DND-41 (cell line): Measurements from ENCODE around the gene ZCCHC10.
A peak's percentile ranks its signal among the peaks of the same experiment; 100 is the strongest.
"Not testable (repeated sequence)": the region's sequence is repeated elsewhere in the genome, so short reads cannot be mapped to it uniquely, and the experiment has no call there.

Experiments used
- ATAC-seq: fragments of 200-7000 bp; cut with Tn5 transposase; 3 replicates; pipeline ENCODE4 v1.9.1; 2021; ENCODE audit warnings: low read depth; ENCODE audit not compliant: insufficient read depth
- DNase-seq: peaks from one replicate; pipeline ENCODE4 v3.0.0-alpha.2; 2020
- H2AFZ ChIP-seq: 2 replicates; pipeline ENCODE4 v1.6.0; 2012; ENCODE audit warnings: low read depth, low read length
- H3K27ac ChIP-seq: 2 replicates; pipeline ENCODE4 v1.5.1; 2012; ENCODE audit warnings: low read length, inconsistent platforms
- H3K27me3 ChIP-seq: fragments of 200-600 bp; sonication (generic); 2 replicates; pipeline ENCODE4 v1.6.0; 2012; ENCODE audit warnings: low read length, mild to moderate bottlenecking, inconsistent platforms; ENCODE audit not compliant: insufficient read depth, poor library complexity
- H3K36me3 ChIP-seq: 2 replicates; pipeline ENCODE4 v1.5.1; 2012; ENCODE audit warnings: low read length, inconsistent platforms; ENCODE audit not compliant: insufficient read depth
- H3K4me1 ChIP-seq: 2 replicates; pipeline ENCODE4 v1.5.1; 2012; ENCODE audit warnings: mild to moderate bottlenecking, low read length; ENCODE audit not compliant: insufficient read depth
- H3K4me2 ChIP-seq: 2 replicates; pipeline ENCODE4 v1.6.0; 2012; ENCODE audit warnings: mild to moderate bottlenecking, moderate library complexity, low read length, inconsistent platforms; ENCODE audit not compliant: insufficient read depth
- H3K4me3 ChIP-seq, 2 experiments: fragments of 200-600 bp in 1 of 2; shearing (Covaris generic) in 1 of 2; 2 replicates each; pipeline ENCODE4 v1.5.1; 2012 to 2016; ENCODE audit warnings: inconsistent platforms in 2 of 2, low read length in 2 of 2, mild to moderate bottlenecking in 2 of 2, low read depth in 1 of 2, moderate library complexity in 1 of 2
- H3K79me2 ChIP-seq: 2 replicates; pipeline ENCODE4 v1.6.0; 2012; ENCODE audit warnings: low read length, inconsistent platforms; ENCODE audit not compliant: insufficient read depth
- H3K9ac ChIP-seq: 2 replicates; pipeline ENCODE4 v1.6.0; 2012; ENCODE audit warnings: low read depth, mild to moderate bottlenecking, inconsistent platforms, low read length, moderate library complexity
- H3K9me3 ChIP-seq: 2 replicates; pipeline ENCODE4 v1.5.1; 2012; ENCODE audit warnings: low read length, moderate library complexity, mild to moderate bottlenecking, inconsistent platforms; ENCODE audit not compliant: insufficient read depth, severe bottlenecking
- H4K20me1 ChIP-seq: 2 replicates; pipeline ENCODE4 v1.6.0; 2012; ENCODE audit warnings: low read length; ENCODE audit not compliant: insufficient read depth
- CTCF ChIP-seq: IDR thresholded peaks from 2 replicates; pipeline ENCODE4 v1.5.1; 2012; ENCODE audit warnings: borderline replicate concordance, low read length, moderate library complexity, mild to moderate bottlenecking; ENCODE audit not compliant: poor library complexity, severe bottlenecking; ENCODE audit errors: extremely low read depth
- EZH2 ChIP-seq: IDR thresholded peaks from 3 replicates; pipeline ENCODE4 v1.6.1; 2012; ENCODE audit warnings: borderline replicate concordance, low read depth, mild to moderate bottlenecking, moderate library complexity, low read length, inconsistent platforms; ENCODE audit not compliant: severe bottlenecking

Gene ZCCHC10

GRCh38 chr5:132961887-132962286, 64.5 kb downstream of the ZCCHC10 start:
- no peak for TF ChIP-seq CTCF
- no peak for TF ChIP-seq EZH2
- Histone ChIP-seq H3K27ac (peak overlapping the region; percentile 76), H3K79me2 (peaks cover 65% of the 10 kb centered on the region), H3K9ac (peak overlapping the region; percentile 76), H3K4me2 (peak overlapping the region; percentile 87), H3K4me3 (peak overlapping the region; percentile 57 to 73), H4K20me1 (peaks cover 30% of the 10 kb centered on the region; the same call in 1 of the 2 replicates), H3K27me3 (no peaks in the 10 kb centered on the region), H3K36me3 (peaks cover 16% of the 10 kb centered on the region), H3K9me3 (no peaks in the 10 kb centered on the region), H2AFZ (0 out of 2 replicates have a peak overlapping the region, but pooled peaks have one; percentile 99), H3K4me1 (peaks cover 36% of the 10 kb centered on the region)
- DNase-seq (no peak), ATAC-seq (no peak)

- Histone ChIP-seq H4K20me1 (peaks cover 34% of the 10 kb centered on the region; the same call in 1 of the 2 replicates), H3K4me3 (peak overlapping the region; percentile 57 to 73; a peak in 3 of 4 replicates), H3K9ac (peak overlapping the region; percentile 76), H3K79me2 (peaks cover 71% of the 10 kb centered on the region), H3K4me1 (peaks cover 36% of the 10 kb centered on the region), H3K36me3 (peaks cover 16% of the 10 kb centered on the region), H3K4me2 (peak overlapping the region; percentile 87)
- ATAC-seq, DNase-seq, H3K27ac ChIP-seq, H3K9me3 ChIP-seq, H2AFZ ChIP-seq, H3K27me3 ChIP-seq: not testable (repeated sequence)
Measured at GRCh38 chr5:132961123-132961815, 65.1 kb downstream of the ZCCHC10 start.

GRCh38 chr5:132956166-132956799, 70.1 kb downstream of the ZCCHC10 start:
- not testable (repeated sequence) for H3K27ac ChIP-seq, DNase-seq, H2AFZ ChIP-seq, H3K9me3 ChIP-seq, H3K27me3 ChIP-seq, ATAC-seq, H3K4me3 ChIP-seq, H3K9ac ChIP-seq, H3K4me2 ChIP-seq
- Histone ChIP-seq H3K4me1 (peaks cover 15% of the 10 kb centered on the region), H3K79me2 (peaks cover 93% of the 10 kb centered on the region), H4K20me1 (peaks cover 57% of the 10 kb centered on the region), H3K36me3 (peaks cover 26% of the 10 kb centered on the region)

- H3K9me3 ChIP-seq, result no peaks in the 10 kb centered on the region
- H3K27ac ChIP-seq, result no peak overlapping the region
- no peaks in the 10 kb centered on the region for H3K4me1 ChIP-seq
- H3K4me2 ChIP-seq, result no peak overlapping the region
- no peaks in the 10 kb centered on the region for H3K27me3 ChIP-seq
- TF ChIP-seq EZH2 (no peak), CTCF (no peak)
- peaks cover 14% of the 10 kb centered on the region for H3K36me3 ChIP-seq
- no peak for ATAC-seq
- DNase-seq, result no peak
- peaks cover 55% of the 10 kb centered on the region for H4K20me1 ChIP-seq
- peaks cover 93% of the 10 kb centered on the region for H3K79me2 ChIP-seq
- H2AFZ ChIP-seq, result no peak overlapping the region
- H3K9ac ChIP-seq, result no peak overlapping the region
- no peak overlapping the region for H3K4me3 ChIP-seq
Measured at GRCh38 chr5:132953710-132954109, 72.6 kb downstream of the ZCCHC10 start.
